H7 (cell line): ENCODE results near the gene PLD6. TPM values are rescaled to one million over a fixed set of nuclear protein-coding genes. Genes with fewer than 3 reads are reported as not detected.

Experiments
- DNase-seq: peaks from one replicate; pipeline ENCODE4 v3.0.0; 2012
- H3K27me3 ChIP-seq: 2 replicates; pipeline ENCODE4 v1.6.0; 2011; ENCODE audit warnings: mild to moderate bottlenecking, low read length; ENCODE audit not compliant: control insufficient read depth, insufficient read depth
- H3K36me3 ChIP-seq: replicated peaks from 2 replicates; pipeline ENCODE4 v1.5.1; 2011; ENCODE audit warnings: low read length; ENCODE audit not compliant: control insufficient read depth, insufficient read depth
- H3K4me3 ChIP-seq: 2 replicates; pipeline ENCODE4 v1.5.1; 2011; ENCODE audit warnings: low read depth, mild to moderate bottlenecking, control low read depth, low read length, moderate library complexity; ENCODE audit not compliant: insufficient read depth
- total RNA-seq: library from RNA; depleted of rRNA; stranded (reverse); fragments of >200 nt; shearing (Covaris generic); gene quantifications from 2 replicates; pipeline ENCODE4 v1.2.3, GENCODE V29; 2014; rRNA removed

The PLD6 gene
- total RNA-seq, 1 experiment from 2014 or later = 0.17 TPM

GRCh38 chr17:17154556-17154955 lies 51.6 kb downstream of the PLD6 start:
- no peak for DNase-seq

GRCh38 chr17:17153709-17154108 lies 52.4 kb downstream of the PLD6 start:
- peaks cover 29% of the 10 kb centered on the region for H3K36me3 ChIP-seq
- no peak for DNase-seq
- no peak overlapping the region for H3K4me3 ChIP-seq

More at GRCh38 chr17:17154556-17154955, 51.6 kb downstream of the PLD6 start:
- Histone ChIP-seq H3K36me3 (peaks cover 29% of the 10 kb centered on the region), H3K27me3 (no peaks in the 10 kb centered on the region), H3K4me3 (no peak overlapping the region)

GRCh38 chr17:17153071-17153470 lies 53.1 kb downstream of the PLD6 start:
- Histone ChIP-seq H3K4me3 (no peak overlapping the region), H3K36me3 (peaks cover 29% of the 10 kb centered on the region), H3K27me3 (no peaks in the 10 kb centered on the region)
- DNase-seq = no peak

More at GRCh38 chr17:17153709-17154108, 52.4 kb downstream of the PLD6 start:
- no peaks in the 10 kb centered on the region for H3K27me3 ChIP-seq

GRCh38 chr17:17152385-17152784 lies 53.7 kb downstream of the PLD6 start:
- DNase-seq = no peak
- Histone ChIP-seq H3K36me3 (peaks cover 30% of the 10 kb centered on the region), H3K27me3 (no peaks in the 10 kb centered on the region), H3K4me3 (no peak overlapping the region)

GRCh38 chr17:17151962-17152361 lies 54.2 kb downstream of the PLD6 start:
- Histone ChIP-seq H3K4me3 (no peak overlapping the region), H3K36me3 (peaks cover 30% of the 10 kb centered on the region), H3K27me3 (no peaks in the 10 kb centered on the region)
- DNase-seq = no peak

GRCh38 chr17:17151541-17151940 lies 54.6 kb downstream of the PLD6 start:
- Histone ChIP-seq H3K4me3 (no peak overlapping the region), H3K27me3 (no peaks in the 10 kb centered on the region), H3K36me3 (peaks cover 27% of the 10 kb centered on the region)
- DNase-seq = no peak

GRCh38 chr17:17151055-17151454 lies 55.1 kb downstream of the PLD6 start:
- peaks cover 27% of the 10 kb centered on the region for H3K36me3 ChIP-seq
- DNase-seq = no peak
- H3K4me3 ChIP-seq = no peak overlapping the region
- H3K27me3 ChIP-seq = no peaks in the 10 kb centered on the region

Other genes with a start within 250 kb of the PLD6 start
- gene TNFRSF13B, start 234.2 kb downstream of the PLD6 start, total RNA-seq = 0.21 TPM in 1 of 2 replicates, not detected in the other
- gene MPRIP, start 163.9 kb downstream of the PLD6 start, total RNA-seq = 70.2 and 73.9 TPM in 2 replicates
- gene FLCN, start 30.8 kb upstream of the PLD6 start, total RNA-seq = 36.4 and 42.9 TPM in 2 replicates
- gene COPS3, start 74.9 kb upstream of the PLD6 start, total RNA-seq = 106 and 125 TPM in 2 replicates
- 14.5 and 41.2 TPM in 2 replicates for gene NT5M, start 97.0 kb upstream of the PLD6 start, total RNA-seq